ENCODE data around the gene CNOT4.
"Not testable (repeated sequence)": the region's sequence is repeated elsewhere in the genome, so short reads cannot be mapped to it uniquely, and the experiment has no call there.

CNOT4 gene

DNA sequence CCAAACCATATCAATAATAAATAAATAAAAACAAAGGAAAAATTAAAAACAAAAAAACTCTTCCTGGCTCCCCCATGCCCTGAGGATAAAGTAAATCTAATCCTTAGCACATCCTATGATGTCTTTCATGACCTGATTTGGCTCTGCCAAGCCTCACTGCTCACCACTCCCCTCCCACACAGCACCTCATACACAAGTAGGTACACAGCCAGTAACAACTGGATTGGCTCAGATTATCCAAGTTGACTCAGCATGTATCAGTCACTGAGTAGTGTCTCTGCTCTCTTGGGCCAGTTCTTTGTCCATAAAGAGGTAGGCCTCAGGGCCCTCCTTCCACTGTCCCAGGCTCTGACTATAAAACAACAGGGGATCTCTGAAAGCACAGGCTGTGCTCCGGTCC lies 176.7 kb downstream of the CNOT4 start:
- no peak for DNase-seq (ENCODE audit: extremely low read depth in 1 of 2, low read depth in 1 of 2)

DNA sequence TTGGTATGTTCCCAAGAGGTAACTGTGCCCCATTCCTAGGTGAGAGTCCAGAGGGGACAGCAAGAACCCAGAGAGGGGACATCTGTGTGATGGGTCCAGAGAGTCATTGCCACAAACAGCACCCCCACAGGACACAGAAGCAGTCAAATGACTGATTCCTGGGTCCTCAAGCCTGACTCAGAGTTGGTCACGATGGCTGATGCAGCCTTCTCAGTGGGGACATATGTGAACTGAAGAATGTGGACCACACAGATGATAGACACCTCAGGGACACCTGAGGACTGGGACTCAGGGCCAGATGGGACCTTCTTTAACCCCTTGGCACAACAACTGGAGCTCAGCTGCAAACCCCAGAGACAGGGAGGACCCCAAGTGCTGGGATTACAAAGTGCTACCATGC lies 179.8 kb downstream of the CNOT4 start:
- DNase-seq (ENCODE audit: extremely low read depth in 1 of 2, low read depth in 1 of 2): no peak

GRCh38 chr7:135328526-135328925 lies 181.4 kb downstream of the CNOT4 start:
- no peak for DNase-seq (ENCODE audit: extremely low read depth in 1 of 2, low read depth in 1 of 2)

- no peak for DNase-seq (ENCODE audit: extremely low read depth in 1 of 2, low read depth in 1 of 2)
Measured at GRCh38 chr7:135328053-135328452, 181.8 kb downstream of the CNOT4 start.

DNA sequence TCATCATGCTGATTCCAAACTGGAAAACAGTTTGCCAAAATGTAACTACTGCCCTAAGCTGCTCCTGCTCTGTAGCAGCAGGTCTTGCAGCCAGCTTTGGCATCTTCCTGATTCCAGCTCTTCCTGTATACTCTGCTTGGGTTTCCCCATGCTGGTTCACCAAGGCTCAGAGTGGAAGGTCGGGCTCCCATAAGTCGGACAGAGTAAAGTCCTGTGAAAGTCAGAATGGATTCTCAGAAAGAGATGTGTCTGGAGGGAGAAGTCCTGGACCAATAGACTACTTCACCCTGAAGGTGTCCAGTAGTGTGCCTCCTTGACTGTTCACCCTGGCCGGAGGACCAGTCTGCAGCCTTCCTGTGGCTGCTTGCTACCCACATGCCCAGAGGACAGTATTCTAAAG lies 182.4 kb downstream of the CNOT4 start:
- DNase-seq (ENCODE audit: extremely low read depth in 1 of 2, low read depth in 1 of 2): no peak

GRCh38 chr7:135326636-135327280 lies 183.1 kb downstream of the CNOT4 start:
- no peak for DNase-seq (ENCODE audit: extremely low read depth in 1 of 2, low read depth in 1 of 2)

DNA sequence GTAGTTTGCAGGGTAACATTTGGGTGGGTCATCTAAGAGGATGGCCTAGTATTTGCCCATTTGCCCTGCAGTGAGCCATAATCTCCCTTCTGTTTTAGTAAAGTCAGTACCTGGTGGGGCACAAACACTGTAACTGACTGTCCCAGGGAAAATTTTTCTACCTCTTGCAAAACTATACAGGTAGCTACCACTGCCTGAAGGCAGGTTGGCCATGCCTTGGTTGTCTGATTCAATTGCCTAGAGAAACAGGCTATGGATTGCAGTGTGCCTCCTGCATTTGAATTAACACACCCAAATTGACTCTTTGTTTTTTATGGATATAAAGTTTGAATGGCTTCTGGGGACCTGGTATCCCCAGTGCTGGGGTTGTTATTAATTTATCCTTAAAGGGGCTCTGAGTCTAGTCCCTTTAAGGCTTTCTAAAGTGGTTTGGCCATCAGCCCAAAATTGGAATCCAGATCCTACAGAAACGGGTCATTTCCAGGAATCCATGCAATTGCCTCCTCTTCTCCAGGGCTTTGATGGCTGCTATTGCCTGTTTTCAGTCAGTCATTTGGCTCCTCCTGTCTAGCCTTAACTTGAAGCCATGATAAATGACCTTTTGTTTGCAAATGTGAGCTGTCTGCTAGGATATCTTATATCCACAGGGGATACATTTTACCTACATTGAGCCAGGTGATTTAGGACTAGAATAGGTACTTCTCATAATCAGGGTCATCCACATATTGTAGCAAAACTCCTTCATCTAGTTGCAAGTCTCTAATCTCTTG lies 187.1 kb downstream of the CNOT4 start:
- no peak for DNase-seq (ENCODE audit: extremely low read depth in 1 of 2, low read depth in 1 of 2)

DNA sequence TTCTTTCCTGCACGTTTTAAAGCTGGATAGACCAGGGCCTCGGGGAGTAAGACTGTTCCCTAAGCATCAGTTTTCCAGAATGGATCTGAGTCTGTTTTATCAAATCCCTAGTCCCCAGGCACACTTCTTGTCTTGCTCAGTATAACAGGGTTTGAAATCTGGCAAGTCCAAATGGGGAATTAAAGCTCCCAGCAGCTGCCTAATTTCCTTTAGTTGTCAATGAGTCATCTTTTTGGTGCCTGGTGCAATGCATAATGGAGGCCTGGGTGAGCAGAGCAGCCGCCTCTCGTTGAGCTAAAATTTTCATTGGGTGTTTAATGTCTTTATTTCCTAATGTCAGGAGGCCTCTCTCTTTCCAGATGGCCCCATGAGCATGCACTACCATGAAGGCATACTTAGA lies 188.3 kb downstream of the CNOT4 start:
- no peak for DNase-seq (ENCODE audit: extremely low read depth in 1 of 2, low read depth in 1 of 2)

DNA sequence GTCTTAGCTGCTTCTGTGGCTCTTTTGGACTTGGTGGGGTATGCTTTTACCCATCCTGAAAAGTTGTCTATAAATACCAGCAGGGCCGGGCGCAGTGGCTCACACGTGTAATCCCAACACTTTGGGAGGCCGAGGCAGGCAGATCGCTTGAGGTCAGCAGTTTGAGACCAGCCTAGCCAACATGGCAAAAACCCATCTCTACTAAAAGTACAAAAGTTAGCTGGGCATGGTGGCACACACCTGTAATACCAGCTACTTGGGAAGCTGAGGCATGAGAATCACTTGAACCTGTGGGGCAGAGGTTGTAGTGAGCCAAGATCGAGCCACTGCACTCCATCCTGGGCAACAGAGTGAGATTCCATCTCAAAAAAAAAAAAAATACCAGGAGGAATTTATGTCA lies 188.9 kb downstream of the CNOT4 start:
- DNase-seq (ENCODE audit: extremely low read depth in 1 of 2, low read depth in 1 of 2): not testable (repeated sequence)

- DNase-seq (ENCODE audit: extremely low read depth in 1 of 2, low read depth in 1 of 2): no peak
Measured at GRCh38 chr7:135320268-135320667, 189.6 kb downstream of the CNOT4 start.

DNA sequence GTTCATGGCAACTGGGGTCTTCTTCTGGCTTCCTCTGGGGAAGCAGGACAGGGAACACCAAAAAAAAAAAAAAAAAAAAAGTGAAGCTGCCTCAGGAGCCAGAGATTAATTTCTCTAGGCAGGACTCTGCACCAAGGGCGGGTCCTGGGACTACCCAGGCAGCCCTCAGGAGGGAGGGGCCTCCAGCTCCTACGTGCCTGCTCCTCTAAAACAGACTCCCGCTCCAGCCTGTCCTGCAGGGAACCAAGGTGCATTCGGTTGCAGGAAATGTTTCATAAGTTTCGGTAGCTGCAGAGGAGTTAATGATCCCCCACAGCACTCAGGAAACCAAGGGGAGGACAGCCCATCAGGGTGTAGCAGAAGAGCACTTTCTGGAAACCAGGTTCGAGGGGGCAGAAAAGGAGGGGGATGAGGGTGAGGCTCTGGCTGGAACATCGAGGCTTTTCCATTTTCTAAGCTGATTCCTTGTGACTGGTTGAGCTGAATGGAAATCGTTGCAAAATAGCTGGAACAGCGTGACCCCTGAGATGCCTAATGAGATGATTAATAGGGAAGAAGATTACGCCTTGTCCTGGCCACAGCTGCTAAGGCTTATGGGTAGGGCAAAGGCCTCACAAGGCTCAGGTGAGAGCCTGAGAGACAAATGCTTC lies 192.1 kb downstream of the CNOT4 start:
- DNase-seq (ENCODE audit: extremely low read depth in 1 of 2, low read depth in 1 of 2): no peak

- no peak for DNase-seq (ENCODE audit: extremely low read depth in 1 of 2, low read depth in 1 of 2)
Measured at GRCh38 chr7:135316648-135317313, 193.1 kb downstream of the CNOT4 start.

DNA sequence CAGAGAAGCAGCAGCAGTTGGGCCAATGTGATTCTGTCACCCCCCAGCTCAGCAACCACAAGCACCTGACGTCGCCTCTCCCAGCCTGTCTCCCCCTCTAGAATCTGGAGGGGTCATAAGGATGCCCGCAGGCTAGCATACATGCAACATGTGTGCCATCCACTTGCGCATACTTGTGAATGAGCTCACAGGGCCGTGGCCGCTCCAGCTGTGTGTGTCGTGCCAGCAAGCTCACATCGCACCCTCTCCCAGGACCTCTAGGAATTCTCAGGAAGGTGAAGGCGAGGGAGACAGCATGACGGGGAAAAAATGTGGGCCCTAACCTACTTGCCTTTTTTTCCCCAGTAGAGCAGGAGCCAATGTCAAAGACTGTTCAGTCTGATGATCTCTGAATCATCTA lies 195.9 kb downstream of the CNOT4 start:
- DNase-seq (ENCODE audit: extremely low read depth in 1 of 2, low read depth in 1 of 2): no peak

Data from stimulated activated CD8-positive, alpha-beta memory T cell treated with anti-CD3 and anti-CD28 coated beads, Interleukin-7, amount 100 ng/mL, for 48 hours (primary cell).